Measurements from ENCODE around the gene RNF141.

Gene RNF141

GRCh38 chr11:10483584-10483983 is 57.4 kb downstream of the RNF141 start:
- DNase-seq (ENCODE audit: insufficient read length, low spot score) (no peak), FAIRE-seq (no peak)
- no peak for TF ChIP-seq CTCF (IDR thresholded peaks at IDR 0.05; ENCODE audit: insufficient read depth, missing control alignments)

GRCh38 chr11:10483174-10483573 is 57.8 kb downstream of the RNF141 start:
- TF ChIP-seq CTCF (IDR thresholded peaks at IDR 0.05; ENCODE audit: insufficient read depth, missing control alignments), result no peak
- FAIRE-seq (no peak), DNase-seq (ENCODE audit: insufficient read length, low spot score) (no peak)

- no peak for FAIRE-seq
- DNase-seq (ENCODE audit: insufficient read length, low spot score), result no peak
- no peak for TF ChIP-seq CTCF (IDR thresholded peaks at IDR 0.05; ENCODE audit: insufficient read depth, missing control alignments)
Measured at GRCh38 chr11:10481560-10482349, 59.2 kb downstream of the RNF141 start.

- no peak for TF ChIP-seq CTCF (IDR thresholded peaks at IDR 0.05; ENCODE audit: insufficient read depth, missing control alignments)
- DNase-seq (ENCODE audit: insufficient read length, low spot score), result no peak
- FAIRE-seq, result no peak
Measured at GRCh38 chr11:10480760-10481159, 60.2 kb downstream of the RNF141 start.

GRCh38 chr11:10480026-10480425 is 61.0 kb downstream of the RNF141 start:
- DNase-seq (ENCODE audit: insufficient read length, low spot score), result no peak
- no peak for FAIRE-seq
- no peak for TF ChIP-seq CTCF (IDR thresholded peaks at IDR 0.05; ENCODE audit: insufficient read depth, missing control alignments)

GRCh38 chr11:10478574-10479550 is 62.1 kb downstream of the RNF141 start:
- TF ChIP-seq CTCF (IDR thresholded peaks at IDR 0.05; ENCODE audit: insufficient read depth, missing control alignments), result no peak
- FAIRE-seq, result no peak
- no peak for DNase-seq (ENCODE audit: insufficient read length, low spot score)

All from D721Med (cell line).